Loucy (cell line): ENCODE measurements around the gene OSGEP.

ENCODE experiments used
- H2AFZ ChIP-seq: fragments of 200-600 bp; sonication (generic); 2 replicates; pipeline ENCODE4 v1.6.0; 2016; ENCODE audit warnings: antibody characterized with exemption, mild to moderate bottlenecking, low read length, moderate library complexity
- H3F3A ChIP-seq: fragments of 200-600 bp; 2 replicates; pipeline ENCODE4 v1.6.0; 2016; ENCODE audit warnings: antibody characterized with exemption, low read depth, mild to moderate bottlenecking
- H3K27me3 ChIP-seq: fragments of 200-600 bp; sonication (generic); 2 replicates; pipeline ENCODE4 v1.6.1; 2014; ENCODE audit warnings: low read length, mild to moderate bottlenecking; ENCODE audit not compliant: insufficient read depth, poor library complexity, severe bottlenecking
- H3K36me3 ChIP-seq: fragments of 200-600 bp; sonication (generic); 2 replicates; pipeline ENCODE4 v1.6.1; 2016; ENCODE audit warnings: low read length; ENCODE audit not compliant: insufficient read depth
- H3K4me1 ChIP-seq: fragments of 200-600 bp; sonication (generic); 2 replicates; pipeline ENCODE4 v1.5.1; 2014; ENCODE audit warnings: low read length, mild to moderate bottlenecking; ENCODE audit not compliant: insufficient read depth, poor library complexity, severe bottlenecking
- H3K4me2 ChIP-seq: fragments of 200-600 bp; sonication (generic); 2 replicates; pipeline ENCODE4 v1.6.0; 2014; ENCODE audit warnings: antibody characterized with exemption, low read length, low read depth, mild to moderate bottlenecking; ENCODE audit not compliant: poor library complexity, severe bottlenecking
- H3K4me3 ChIP-seq: fragments of 200-600 bp; sonication (generic); 2 replicates; pipeline ENCODE4 v1.5.1; 2014; ENCODE audit warnings: low read length, mild to moderate bottlenecking, mixed read lengths; ENCODE audit not compliant: poor library complexity, severe bottlenecking
- H3K79me2 ChIP-seq: fragments of 200-600 bp; sonication (generic); 2 replicates; pipeline ENCODE4 v1.6.1; 2014; ENCODE audit warnings: low read length; ENCODE audit not compliant: insufficient read depth
- H3K9ac ChIP-seq: fragments of 200-600 bp; sonication (generic); 2 replicates; pipeline ENCODE4 v1.6.0; 2014; ENCODE audit warnings: mild to moderate bottlenecking, low read depth, low read length, moderate library complexity; ENCODE audit not compliant: poor library complexity, severe bottlenecking
- H3K9me2 ChIP-seq: fragments of 200-600 bp; sonication (generic); replicated peaks from 2 replicates; pipeline ENCODE4 v1.6.1; 2016; ENCODE audit warnings: low read depth, low read length, mixed read lengths
- H3K9me3 ChIP-seq: fragments of 200-600 bp; sonication (generic); 2 replicates; pipeline ENCODE4 v1.6.1; 2014; ENCODE audit warnings: mild to moderate bottlenecking, antibody characterized with exemption, low read length, low read depth; ENCODE audit not compliant: insufficient read depth
- H4K20me1 ChIP-seq: fragments of 200-600 bp; sonication (generic); 2 replicates; pipeline ENCODE4 v1.6.0; 2014; ENCODE audit warnings: antibody characterized with exemption, low read length, mild to moderate bottlenecking; ENCODE audit not compliant: insufficient read depth, poor library complexity, severe bottlenecking
- CTCF ChIP-seq: fragments of 200-600 bp; sonication (generic); conservative IDR thresholded peaks from 2 replicates; pipeline ENCODE4 v1.5.1; 2014; ENCODE audit warnings: mild to moderate bottlenecking, antibody characterized with exemption, low read length
- EZH2phosphoT487 ChIP-seq: fragments of 200-600 bp; IDR thresholded peaks from 2 replicates; pipeline ENCODE4 v1.6.1; 2018; ENCODE audit warnings: antibody characterized with exemption, mild to moderate bottlenecking, moderate library complexity, borderline replicate concordance

Gene OSGEP

GRCh38 chr14:20428010-20428365 is 26.6 kb downstream of the OSGEP start:
- Histone ChIP-seq H3K4me2 (peak overlapping the region; percentile 76), H3K9me2 (no peaks in the 10 kb centered on the region), H3K4me1 (peaks cover 40% of the 10 kb centered on the region), H3K36me3 (no peaks in the 10 kb centered on the region), H3K9me3 (no peaks in the 10 kb centered on the region), H3F3A (no peaks in the 10 kb centered on the region), H3K27me3 (no peaks in the 10 kb centered on the region), H3K9ac (peak overlapping the region; percentile 84), H4K20me1 (no peaks in the 10 kb centered on the region), H3K79me2 (peaks cover 10% of the 10 kb centered on the region; the same call in 1 of the 2 replicates), H2AFZ (no peak overlapping the region), H3K4me3 (peak overlapping the region; percentile 63)
- TF ChIP-seq EZH2phosphoT487 (no peak), CTCF (no peak)

GRCh38 chr14:20427231-20428009 is 27.2 kb downstream of the OSGEP start:
- Histone ChIP-seq H3K4me2 (peak overlapping the region; percentile 76), H2AFZ (0 out of 2 replicates have a peak overlapping the region, but pooled peaks have one; percentile 7), H3K79me2 (peaks cover 10% of the 10 kb centered on the region; the same call in 1 of the 2 replicates), H3K36me3 (no peaks in the 10 kb centered on the region), H3K9ac (peak overlapping the region; percentile 84), H3F3A (no peaks in the 10 kb centered on the region), H3K4me3 (peak overlapping the region; percentile 63), H3K9me2 (no peaks in the 10 kb centered on the region), H3K27me3 (no peaks in the 10 kb centered on the region), H3K4me1 (peaks cover 41% of the 10 kb centered on the region), H4K20me1 (no peaks in the 10 kb centered on the region), H3K9me3 (no peaks in the 10 kb centered on the region)
- no peak for TF ChIP-seq CTCF
- no peak for TF ChIP-seq EZH2phosphoT487

- H3K27me3 ChIP-seq: no peaks in the 10 kb centered on the region
- peaks cover 10% of the 10 kb centered on the region; the same call in 1 of the 2 replicates for H3K79me2 ChIP-seq
- H3K9me2 ChIP-seq: no peaks in the 10 kb centered on the region
- no peak overlapping the region for H3K9ac ChIP-seq
- H2AFZ ChIP-seq: no peak overlapping the region
- TF ChIP-seq CTCF (no peak), EZH2phosphoT487 (no peak)
- H3F3A ChIP-seq: no peaks in the 10 kb centered on the region
- no peaks in the 10 kb centered on the region for H3K36me3 ChIP-seq
- no peaks in the 10 kb centered on the region for H4K20me1 ChIP-seq
- H3K4me2 ChIP-seq: no peak overlapping the region
- H3K9me3 ChIP-seq: no peaks in the 10 kb centered on the region
- H3K4me3 ChIP-seq: no peak overlapping the region
- H3K4me1 ChIP-seq: peaks cover 32% of the 10 kb centered on the region
Observed at GRCh38 chr14:20424851-20425250, 29.8 kb downstream of the OSGEP start.
